ENCODE results near the gene CD163L1. TPM values are rescaled to one million over a fixed set of nuclear protein-coding genes. Genes with fewer than 3 reads are reported as not detected.
"Not testable (repeated sequence)": the region's sequence is repeated elsewhere in the genome, so short reads cannot be mapped to it uniquely, and the experiment has no call there.

Gene CD163L1
- total and polyA plus RNA-seq, 2 of the 8 experiments (the other 6 are each of a cell fraction or from before 2014, with no cell fraction given): 0.11 to 0.22 TPM

DNA sequence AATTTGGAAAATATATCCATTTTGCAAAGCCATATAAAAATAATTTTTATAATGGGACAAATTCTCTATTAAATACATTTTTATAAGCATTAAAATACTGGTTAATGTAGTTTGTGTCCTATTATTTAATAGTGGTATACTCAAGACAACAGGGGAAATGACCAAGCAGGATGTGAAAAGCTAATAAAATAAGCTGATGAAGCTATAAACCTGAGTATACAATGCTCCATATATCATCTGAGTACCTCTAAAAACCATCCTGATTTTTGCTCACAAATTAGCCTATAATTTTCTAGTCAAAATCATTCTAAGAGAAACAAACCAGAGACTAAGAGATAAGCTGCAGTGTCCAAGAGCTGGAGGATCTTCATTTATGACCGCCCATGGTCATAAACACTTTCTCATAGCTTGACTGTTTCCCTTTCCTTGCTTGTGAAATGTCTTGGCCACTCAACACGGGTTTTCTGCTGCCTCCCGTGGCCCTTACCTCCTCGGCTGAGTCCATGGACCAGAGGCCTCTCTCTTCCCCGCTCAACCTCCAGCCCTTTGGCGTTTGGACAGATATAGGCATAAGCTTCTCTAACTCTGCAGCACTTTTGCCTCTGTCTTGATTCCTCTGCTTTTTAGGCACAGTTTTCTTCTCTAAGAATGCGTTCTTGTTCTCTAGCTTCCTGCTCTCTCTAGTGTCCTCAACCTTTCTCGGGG, 5.5 kb downstream of the CD163L1 start:
- H3K9me3 ChIP-seq (ENCODE audit: insufficient read depth in 2 of 2, low read depth in 1 of 2, low read length in 1 of 2); H3K14ac ChIP-seq (ENCODE audit: insufficient read length); H2BK120ac ChIP-seq (replicated peaks; ENCODE audit: low read depth, low read length); H3K4ac ChIP-seq (replicated peaks; ENCODE audit: insufficient read length, low read depth, low read length); POLR2A ChIA-PET (ENCODE audit: partially characterized antibody); H2BK20ac ChIP-seq (ENCODE audit: low read length); H2BK15ac ChIP-seq (ENCODE audit: low read length); H2AFZ ChIP-seq (ENCODE audit: low read length); H2BK12ac ChIP-seq (ENCODE audit: low read depth, low read length); H3K56ac ChIP-seq (replicated peaks; ENCODE audit: insufficient read length, low read depth, low read length); H4K5ac ChIP-seq (ENCODE audit: insufficient read length, low read depth, low read length); H2AK5ac ChIP-seq (ENCODE audit: low read depth, low read length); H3K23me2 ChIP-seq (ENCODE audit: low read depth, low read length); H3K18ac ChIP-seq (ENCODE audit: extremely low read depth, low read length); H3K27me3 ChIP-seq (replicated peaks in 1 of 4; ENCODE audit: control insufficient read depth in 3 of 4, extremely low read depth in 1 of 4, insufficient read depth in 3 of 4, low read length in 3 of 4); H3K9ac ChIP-seq (replicated peaks in 1 of 4; ENCODE audit: extremely low read depth in 1 of 4, low read depth in 3 of 4, low read length in 3 of 4); CTCF ChIA-PET (ENCODE audit: partially characterized antibody); H3K79me1 ChIP-seq (ENCODE audit: low read depth, low read length); FAIRE-seq; H4K8ac ChIP-seq (ENCODE audit: extremely low read depth, insufficient read depth, low read length); H3K23ac ChIP-seq (ENCODE audit: insufficient read length); H4K91ac ChIP-seq (replicated peaks; ENCODE audit: insufficient read length, low read length); H3K4me1 ChIP-seq (replicated peaks in 1 of 4; ENCODE audit: control insufficient read depth in 3 of 4, insufficient read depth in 4 of 4, low read length in 3 of 4); H3K36me3 ChIP-seq (ENCODE audit: control insufficient read depth in 2 of 4, insufficient read depth in 4 of 4, low read length in 3 of 4); H2BK5ac ChIP-seq (ENCODE audit: low read depth, low read length); DNase-seq (ENCODE audit: low read depth in 1 of 2, low spot score in 2 of 2); H4K20me1 ChIP-seq (replicated peaks in 1 of 2; ENCODE audit: control insufficient read depth in 1 of 2, insufficient read depth in 2 of 2, low read length in 2 of 2); H3K27ac ChIP-seq (ENCODE audit: low read depth, low read length); H3K79me2 ChIP-seq (ENCODE audit: control insufficient read depth in 1 of 2, insufficient read depth in 2 of 2, low read length in 2 of 2): not testable (repeated sequence)
- Histone ChIP-seq H3K4me2 (ENCODE audit: insufficient read depth in 1 of 2, low read depth in 2 of 2, low read length in 2 of 2) (peak overlapping the region in 1 of 2 experiments; percentile 66; a peak in 1 of 4 replicates), H3K4me3 (ENCODE audit: extremely low read depth in 1 of 4, insufficient read depth in 2 of 4, low read depth in 3 of 4, low read length in 4 of 4) (peak overlapping the region in 1 of 4 experiments; percentile 62; a peak in 1 of 8 replicates)
- 94% methylated on average over 8 of the region's 8 CpGs; no CpG with 5 or more reads in 1 of the 2 experiments for WGBS, 2 experiments (ENCODE audit: extremely low coverage in 1 of 2, insufficient coverage in 1 of 2, insufficient read length in 1 of 2, insufficient replicate concordance in 2 of 2, low coverage in 1 of 2, low lambda C conversion rate in 2 of 2, missing lambda C conversion rate in 1 of 2)

DNA sequence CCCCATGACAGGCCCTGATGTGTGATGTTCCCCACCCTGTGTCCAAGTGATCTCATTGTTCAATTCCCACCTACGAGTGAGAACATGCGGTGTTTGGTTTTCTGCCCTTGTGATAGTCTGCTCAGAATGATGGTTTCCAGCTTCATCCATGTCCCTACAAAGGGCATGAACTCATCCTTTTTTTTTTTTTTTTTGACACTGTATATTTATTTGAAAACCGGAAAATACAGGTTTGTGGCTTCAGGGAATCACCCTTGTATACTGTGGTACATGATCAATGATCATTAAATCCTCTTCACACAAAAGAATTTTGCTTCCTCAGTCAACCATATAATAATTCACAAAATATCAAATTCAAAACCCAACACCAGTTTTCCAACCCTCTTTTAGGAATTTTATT, 6.5 kb downstream of the CD163L1 start:
- H3K4me3 ChIP-seq (ENCODE audit: extremely low read depth in 1 of 4, insufficient read depth in 2 of 4, low read depth in 3 of 4, low read length in 4 of 4); DNase-seq (ENCODE audit: low read depth in 1 of 2, low spot score in 2 of 2); H3K27ac ChIP-seq (ENCODE audit: low read depth, low read length); H3K79me2 ChIP-seq (ENCODE audit: control insufficient read depth in 1 of 2, insufficient read depth in 2 of 2, low read length in 2 of 2); H3K4me1 ChIP-seq (replicated peaks in 1 of 4; ENCODE audit: control insufficient read depth in 3 of 4, insufficient read depth in 4 of 4, low read length in 3 of 4); H3K4me2 ChIP-seq (ENCODE audit: insufficient read depth in 1 of 2, low read depth in 2 of 2, low read length in 2 of 2); H2AFZ ChIP-seq (ENCODE audit: low read length); H2BK120ac ChIP-seq (replicated peaks; ENCODE audit: low read depth, low read length); H3K9me3 ChIP-seq (ENCODE audit: insufficient read depth in 2 of 2, low read depth in 1 of 2, low read length in 1 of 2); H2AK5ac ChIP-seq (ENCODE audit: low read depth, low read length); CTCF ChIA-PET (ENCODE audit: partially characterized antibody); H4K91ac ChIP-seq (replicated peaks; ENCODE audit: insufficient read length, low read length); H3K23ac ChIP-seq (ENCODE audit: insufficient read length); POLR2A ChIA-PET (ENCODE audit: partially characterized antibody); H3K79me1 ChIP-seq (ENCODE audit: low read depth, low read length); H3K14ac ChIP-seq (ENCODE audit: insufficient read length); H3K27me3 ChIP-seq (replicated peaks in 1 of 4; ENCODE audit: control insufficient read depth in 3 of 4, extremely low read depth in 1 of 4, insufficient read depth in 3 of 4, low read length in 3 of 4); H3K4ac ChIP-seq (replicated peaks; ENCODE audit: insufficient read length, low read depth, low read length); H3K56ac ChIP-seq (replicated peaks; ENCODE audit: insufficient read length, low read depth, low read length); H3K9ac ChIP-seq (replicated peaks in 1 of 4; ENCODE audit: extremely low read depth in 1 of 4, low read depth in 3 of 4, low read length in 3 of 4); H2BK15ac ChIP-seq (ENCODE audit: low read length); H4K20me1 ChIP-seq (replicated peaks in 1 of 2; ENCODE audit: control insufficient read depth in 1 of 2, insufficient read depth in 2 of 2, low read length in 2 of 2); H2BK12ac ChIP-seq (ENCODE audit: low read depth, low read length); H3K18ac ChIP-seq (ENCODE audit: extremely low read depth, low read length); FAIRE-seq; H3K23me2 ChIP-seq (ENCODE audit: low read depth, low read length); H2BK20ac ChIP-seq (ENCODE audit: low read length); H2BK5ac ChIP-seq (ENCODE audit: low read depth, low read length); H4K5ac ChIP-seq (ENCODE audit: insufficient read length, low read depth, low read length); H3K36me3 ChIP-seq (ENCODE audit: control insufficient read depth in 2 of 4, insufficient read depth in 4 of 4, low read length in 3 of 4); H4K8ac ChIP-seq (ENCODE audit: extremely low read depth, insufficient read depth, low read length): not testable (repeated sequence)
- WGBS, 2 experiments (ENCODE audit: extremely low coverage in 1 of 2, insufficient coverage in 1 of 2, insufficient read length in 1 of 2, insufficient replicate concordance in 2 of 2, low coverage in 1 of 2, low lambda C conversion rate in 2 of 2, missing lambda C conversion rate in 1 of 2): 91% methylated on average over 3 of the region's 3 CpGs; no CpG with 5 or more reads in 1 of the 2 experiments
